Activated T-helper 1 cell treated with Interleukin-2 at 50 U/mL for 16 hours (primary cell): Measurements from ENCODE around the gene PLEKHF1.
"Not testable (repeated sequence)": the region's sequence is repeated elsewhere in the genome, so short reads cannot be mapped to it uniquely, and the experiment has no call there.

Experiments
- DNase-seq: peaks from one replicate; pipeline ENCODE4 v3.0.0-alpha.2; 2020; ENCODE audit warnings: low read depth

PLEKHF1 gene, protein sequence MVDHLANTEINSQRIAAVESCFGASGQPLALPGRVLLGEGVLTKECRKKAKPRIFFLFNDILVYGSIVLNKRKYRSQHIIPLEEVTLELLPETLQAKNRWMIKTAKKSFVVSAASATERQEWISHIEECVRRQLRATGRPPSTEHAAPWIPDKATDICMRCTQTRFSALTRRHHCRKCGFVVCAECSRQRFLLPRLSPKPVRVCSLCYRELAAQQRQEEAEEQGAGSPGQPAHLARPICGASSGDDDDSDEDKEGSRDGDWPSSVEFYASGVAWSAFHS

DNA sequence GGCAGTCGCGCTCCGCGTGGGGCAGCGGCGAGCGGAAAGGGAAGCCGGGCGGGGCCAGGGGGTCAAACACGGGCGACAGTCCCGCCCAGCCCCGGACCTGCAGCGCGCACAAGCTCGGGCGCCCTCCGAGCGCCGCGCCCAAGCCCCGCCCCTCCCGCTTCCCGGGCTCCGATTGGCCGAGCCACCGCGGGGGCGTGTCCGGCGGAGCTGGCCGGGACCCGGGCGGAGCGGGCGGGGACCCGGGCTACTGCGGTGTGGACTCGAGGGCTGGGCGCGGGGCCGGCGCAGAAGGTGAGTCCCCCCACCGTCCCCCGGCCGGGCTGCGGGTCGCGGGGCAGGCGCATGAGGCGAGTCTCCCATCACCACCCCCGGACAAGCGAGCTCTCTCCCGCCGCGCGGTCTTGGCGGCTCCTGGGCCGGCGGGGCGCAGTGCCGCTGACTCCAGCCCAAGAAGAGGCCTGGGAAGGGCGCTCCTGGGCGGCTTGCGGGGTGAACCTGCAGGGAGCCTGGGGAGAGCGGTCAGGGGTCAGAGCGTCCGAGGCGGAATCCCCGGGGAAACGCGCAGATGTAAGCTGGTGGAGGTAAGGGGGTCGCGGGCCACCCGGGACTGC lies at the start of gene PLEKHF1:
TSS of gene PLEKHF1 (plus strand) at position 247 of the 611 bp plus-strand sequence. CDS start 8,379 bp downstream, outside the sequence.
- DNase-seq: peak; percentile 76

GRCh38 chr19:29615891-29616425 lies 49.3 kb upstream of the PLEKHF1 start:
- no peak for DNase-seq

DNA sequence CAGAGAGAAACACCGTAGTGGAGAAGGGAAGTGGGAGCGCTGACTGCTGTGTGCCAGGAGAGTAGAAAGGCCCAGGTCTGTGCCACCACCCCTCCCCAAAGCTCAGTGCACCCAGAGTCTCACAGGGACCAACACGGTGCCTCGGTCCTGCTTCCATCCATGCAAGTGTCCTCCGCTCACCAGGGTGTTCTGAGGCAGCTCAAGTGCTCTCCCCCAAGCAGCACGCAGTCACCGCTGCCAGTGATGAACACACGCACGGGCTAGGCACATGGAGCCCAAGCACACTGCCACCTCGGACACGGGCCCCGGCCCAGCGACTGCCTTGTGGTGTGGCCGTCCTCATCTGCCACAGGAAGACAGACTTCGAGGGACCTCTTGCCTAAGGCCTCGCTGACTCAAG lies 48.7 kb upstream of the PLEKHF1 start:
- DNase-seq: no peak

DNA sequence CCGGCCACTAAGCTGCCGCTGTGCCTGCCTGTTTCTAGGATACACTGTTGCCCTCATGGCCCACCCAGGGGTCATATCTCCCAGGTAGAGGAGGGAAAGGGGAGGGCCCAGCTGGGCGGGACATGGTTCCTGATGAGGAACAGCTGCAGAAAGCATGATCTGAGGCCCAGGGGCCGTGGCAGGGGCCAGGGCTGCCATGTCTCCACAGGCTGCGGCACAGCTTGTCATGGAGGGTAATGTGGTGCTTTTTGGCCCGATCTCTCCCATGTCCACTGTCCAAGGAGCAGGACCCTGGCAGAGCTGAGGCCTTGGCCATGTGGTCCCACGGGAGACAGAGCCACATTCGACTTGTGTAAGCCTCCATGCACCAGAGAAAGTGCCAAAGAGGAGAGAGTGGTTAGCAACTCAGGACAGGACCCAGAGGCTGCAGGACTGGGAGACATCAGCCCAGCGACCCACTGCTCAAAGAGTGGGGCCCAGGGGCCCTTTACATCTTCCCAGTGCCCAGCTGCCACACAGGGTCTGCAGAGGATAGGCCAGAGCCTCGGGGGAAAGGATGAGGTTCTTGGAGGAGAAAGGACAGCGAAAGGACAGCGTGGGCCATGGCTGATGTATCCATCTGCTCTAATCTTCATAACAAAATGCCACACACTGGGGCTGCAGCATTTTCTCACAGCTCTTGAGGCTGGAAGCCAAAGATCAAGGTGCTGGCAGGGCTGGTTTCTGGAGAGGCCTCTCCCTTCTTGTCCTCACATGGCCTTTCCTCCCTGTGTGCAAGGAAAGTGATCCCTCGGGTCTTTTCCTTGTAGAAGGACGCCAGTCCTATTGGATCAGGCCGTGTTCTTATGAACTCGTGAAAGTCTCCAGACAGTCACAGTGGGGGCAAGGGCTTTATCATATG lies 47.6 kb upstream of the PLEKHF1 start:
- no peak for DNase-seq

GRCh38 chr19:29618434-29618833 lies 46.8 kb upstream of the PLEKHF1 start:
- no peak for DNase-seq

DNA sequence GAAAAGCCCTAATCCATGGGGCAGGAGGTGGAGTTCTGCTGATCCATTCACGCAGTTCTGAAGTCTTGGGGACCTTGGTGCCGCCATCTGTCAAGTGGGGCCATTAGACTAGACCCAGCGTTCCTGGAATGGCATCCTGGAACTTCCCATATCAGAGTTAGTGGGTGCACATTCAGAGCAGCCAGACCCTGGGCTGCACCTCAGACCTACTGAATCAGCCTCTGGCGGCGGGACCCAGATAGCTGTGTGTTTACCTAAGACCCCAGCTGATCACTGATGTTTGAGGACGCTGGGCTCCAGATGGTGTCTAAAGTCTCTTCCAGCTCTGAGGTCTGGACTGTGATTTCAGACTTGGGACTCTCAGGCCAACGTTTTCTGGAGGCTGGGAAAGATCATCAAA lies 46.4 kb upstream of the PLEKHF1 start:
- DNase-seq: no peak

DNA sequence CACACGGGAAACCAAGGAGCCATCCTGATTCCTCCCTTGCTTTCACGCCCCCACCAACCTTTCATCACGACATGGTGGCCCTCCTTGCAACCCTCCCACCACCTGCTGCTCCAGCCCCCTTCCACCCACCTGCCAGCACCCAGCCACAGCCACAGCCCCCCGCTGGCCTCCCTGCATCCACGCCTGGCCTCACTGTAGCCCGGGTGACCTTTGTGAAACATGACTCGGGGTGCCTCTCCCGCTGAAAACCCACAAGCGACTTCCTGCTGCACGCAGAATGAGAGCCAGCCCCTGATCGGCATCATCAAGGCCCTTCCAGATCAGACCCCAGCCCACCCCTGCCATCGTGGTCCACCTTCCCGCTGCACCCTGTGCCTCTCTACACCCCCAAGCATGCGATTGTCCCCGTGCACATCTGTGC lies 44.3 kb upstream of the PLEKHF1 start:
- peak; percentile 20 for DNase-seq

DNA sequence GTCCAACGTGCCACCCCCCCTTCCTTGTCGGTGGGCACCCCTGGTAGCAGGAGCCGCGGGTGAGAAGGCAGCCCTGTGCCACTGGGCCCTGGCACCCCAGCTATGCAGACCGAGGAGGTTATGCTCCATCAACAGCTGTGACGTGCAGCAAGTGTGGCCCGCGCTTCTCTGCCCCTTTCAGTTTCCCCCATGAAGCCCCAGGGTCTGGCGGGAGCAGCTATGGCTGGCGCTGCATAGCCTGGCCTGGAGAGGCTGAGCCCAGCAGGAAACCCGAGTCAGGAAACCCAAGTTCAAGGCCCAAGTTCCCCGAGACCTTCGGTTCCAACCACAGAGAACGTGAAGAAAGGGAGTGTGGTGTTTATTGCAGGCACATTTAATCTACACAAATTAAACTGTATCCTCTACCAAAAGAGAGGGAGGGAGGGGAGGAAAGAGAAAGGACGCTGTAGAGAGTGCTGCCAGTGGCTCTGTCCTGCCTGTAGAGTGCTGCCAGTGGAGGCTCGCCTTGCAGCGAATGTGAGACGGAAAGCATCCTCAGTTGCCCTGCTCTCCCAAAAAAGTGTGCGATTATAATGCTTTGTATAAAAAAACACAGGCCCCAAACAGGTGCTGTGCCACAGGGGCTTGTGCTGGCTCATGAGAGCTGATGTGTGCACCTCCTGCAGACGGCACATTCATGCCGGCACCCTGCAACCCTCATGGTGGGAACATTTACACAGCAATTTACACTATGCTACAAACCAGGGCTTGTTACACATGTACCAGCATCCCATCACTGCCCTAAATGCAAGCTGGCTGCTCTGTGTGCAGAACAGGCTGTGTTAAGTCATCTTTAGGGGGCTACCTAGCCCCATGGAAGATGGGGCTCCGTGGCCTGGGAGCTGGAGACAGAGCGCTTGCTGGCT lies 42.8 kb upstream of the PLEKHF1 start:
- peak; percentile 3 for DNase-seq

GRCh38 chr19:29623726-29624488 lies 41.4 kb upstream of the PLEKHF1 start:
- DNase-seq: peak; percentile 14

- no peak for DNase-seq
Observed at GRCh38 chr19:29624489-29625185, 40.6 kb upstream of the PLEKHF1 start.

GRCh38 chr19:29625186-29625651 lies 40.0 kb upstream of the PLEKHF1 start:
- no peak for DNase-seq

DNA sequence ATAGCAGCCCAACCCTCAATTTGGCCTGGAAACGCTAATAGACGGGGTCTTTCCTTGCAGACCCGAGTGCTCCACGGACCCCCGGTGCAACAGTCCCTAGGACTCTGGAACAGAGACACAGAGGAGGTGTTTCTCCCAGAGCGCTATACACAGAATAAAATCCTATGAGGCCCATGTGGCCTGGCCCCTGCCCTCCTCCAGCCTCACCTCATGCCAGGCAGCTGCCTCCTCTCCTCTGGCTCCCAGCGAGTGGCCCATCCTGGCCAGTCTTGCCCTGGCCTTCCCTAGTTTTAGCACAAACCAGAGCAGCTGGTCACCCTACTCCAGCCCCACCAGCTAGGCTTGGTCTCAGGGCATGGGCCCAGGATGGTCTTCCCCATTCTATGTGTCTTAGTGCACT lies 38.9 kb upstream of the PLEKHF1 start:
- no peak for DNase-seq

- not testable (repeated sequence) for DNase-seq
Observed at GRCh38 chr19:29626832-29627231, 38.4 kb upstream of the PLEKHF1 start.

DNA sequence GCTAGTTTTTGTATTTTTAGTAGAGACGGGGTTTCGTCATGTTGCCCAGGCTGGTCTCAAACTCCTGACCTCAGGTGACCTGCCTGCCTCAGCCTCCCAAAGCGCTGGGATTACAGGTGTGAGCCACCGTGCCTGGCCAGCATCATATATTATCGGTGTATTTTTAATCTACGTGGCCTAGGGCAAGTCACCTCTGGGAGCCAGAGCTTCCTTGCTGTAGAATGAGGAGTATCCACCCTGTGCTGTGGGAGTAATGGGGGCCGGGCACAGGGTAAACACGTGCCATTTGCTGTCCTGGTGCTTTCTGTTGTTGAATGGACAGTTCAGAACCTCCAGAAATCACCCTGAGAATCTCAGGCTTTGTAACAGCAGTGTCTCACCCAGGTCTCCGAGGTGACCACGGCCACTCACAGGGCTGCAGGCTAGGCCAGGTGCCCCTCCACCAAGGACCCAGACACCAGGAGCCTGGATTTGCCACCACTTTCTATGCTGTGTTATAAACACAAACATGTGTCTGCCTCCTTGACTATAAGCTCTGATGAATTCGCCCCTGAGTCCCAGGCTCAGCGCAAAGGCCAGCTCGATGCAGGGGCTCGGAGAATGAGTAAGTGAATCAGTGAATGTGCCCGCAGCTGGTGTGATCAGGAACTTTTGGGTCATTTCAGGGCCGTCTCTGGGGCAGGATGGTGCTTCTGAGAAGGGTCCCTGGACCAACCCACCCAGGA lies 36.4 kb upstream of the PLEKHF1 start:
- DNase-seq: no peak

DNA sequence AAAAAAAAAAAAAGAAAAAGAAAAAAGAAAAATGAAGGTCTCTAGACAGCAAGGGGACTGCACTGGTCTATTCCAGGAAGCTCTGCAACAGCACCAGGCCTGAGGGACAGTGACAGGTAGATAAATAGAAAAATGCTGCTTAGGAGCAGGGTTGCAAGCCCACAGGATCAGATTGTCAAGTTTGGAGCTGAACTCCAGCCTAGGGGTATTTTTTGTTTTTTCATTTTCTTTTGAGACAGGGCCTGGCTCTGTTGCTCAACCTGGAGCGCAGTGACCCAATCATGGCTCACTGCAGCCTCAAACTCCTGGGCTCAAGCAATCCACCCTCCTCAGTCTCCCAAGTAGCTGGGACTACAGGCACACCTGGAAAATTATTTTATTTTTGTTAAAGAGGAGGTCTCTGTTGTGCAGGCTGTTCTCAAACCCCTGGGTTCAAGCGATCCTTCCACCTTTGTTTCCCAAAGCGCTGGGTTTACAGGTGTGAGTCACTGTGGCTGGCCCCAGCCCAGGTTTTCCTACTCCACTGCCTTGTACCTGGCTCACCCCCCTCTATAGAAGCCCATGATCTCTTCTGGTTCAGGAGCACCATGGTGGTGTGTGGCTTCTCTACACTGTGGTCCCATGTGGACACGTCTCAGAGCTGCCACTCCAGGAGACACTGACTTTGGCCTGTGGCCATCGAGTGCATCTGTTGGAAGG lies 35.3 kb upstream of the PLEKHF1 start:
- no peak for DNase-seq

- no peak for DNase-seq
Observed at GRCh38 chr19:29630655-29631054, 34.6 kb upstream of the PLEKHF1 start.

- DNase-seq: no peak
Observed at GRCh38 chr19:29631450-29631849, 33.8 kb upstream of the PLEKHF1 start.

DNA sequence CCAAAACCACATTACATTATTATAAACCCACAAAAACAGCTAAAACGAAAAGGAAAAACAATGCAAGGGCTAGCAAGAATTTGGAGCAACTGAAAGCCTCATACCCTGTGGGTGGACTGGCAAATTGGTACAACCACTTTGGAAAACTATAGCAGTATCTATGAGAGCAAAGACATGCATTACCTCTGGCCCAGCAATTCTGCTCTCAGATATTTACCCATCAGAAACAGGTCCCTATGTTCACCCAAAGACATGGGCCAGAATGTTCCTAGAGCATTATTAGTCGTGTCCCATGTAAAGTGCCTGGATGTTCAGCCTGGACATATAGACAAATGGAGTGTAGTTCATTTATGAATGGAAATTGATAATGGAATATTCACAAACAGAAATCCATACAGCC lies 31.3 kb upstream of the PLEKHF1 start:
- DNase-seq: no peak
